NOMO-1 treated with DMSO at 0.1 percent for 48 hours (cell line): ENCODE data around the gene CXCR6.
"Not testable (repeated sequence)": the region's sequence is repeated elsewhere in the genome, so short reads cannot be mapped to it uniquely, and the experiment has no call there.

Source experiments
- DNase-seq: peaks from one replicate; lab custom pipeline; 2025; ENCODE audit not compliant: unreplicated experiment; lab: John Stamatoyannopoulos, UW

CXCR6 gene

GRCh38 chr3:45986303-45986982 is 43.2 kb downstream of the CXCR6 start:
- DNase-seq, result no peak

GRCh38 chr3:45987368-45988291 is 44.4 kb downstream of the CXCR6 start:
- peak; percentile 53 for DNase-seq

DNA sequence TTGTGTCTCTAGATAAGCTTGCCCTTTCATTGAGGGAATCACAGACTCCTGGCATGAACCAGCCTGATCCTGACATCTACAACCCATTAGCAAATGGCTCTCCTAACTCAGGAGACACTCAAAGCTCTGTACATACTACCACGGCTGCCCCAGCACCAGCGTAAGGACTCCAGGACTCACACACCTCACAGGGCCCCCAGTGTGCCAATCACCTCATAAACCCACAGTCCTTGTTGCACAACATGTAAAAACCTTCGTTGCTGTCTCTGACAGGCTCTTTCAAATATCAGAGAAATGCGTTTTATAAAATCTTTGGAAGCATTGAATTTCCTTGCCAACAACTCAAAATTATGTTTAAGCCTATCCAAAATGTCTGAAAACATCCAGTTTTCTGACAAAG is 45.1 kb downstream of the CXCR6 start:
- DNase-seq, result peak; percentile 75

GRCh38 chr3:45988804-45989203 is 45.5 kb downstream of the CXCR6 start:
- DNase-seq, result peak; percentile 26

- DNase-seq, result no peak
These were observed 46.9 kb downstream of the CXCR6 start for GRCh38 chr3:45990181-45990580.

DNA sequence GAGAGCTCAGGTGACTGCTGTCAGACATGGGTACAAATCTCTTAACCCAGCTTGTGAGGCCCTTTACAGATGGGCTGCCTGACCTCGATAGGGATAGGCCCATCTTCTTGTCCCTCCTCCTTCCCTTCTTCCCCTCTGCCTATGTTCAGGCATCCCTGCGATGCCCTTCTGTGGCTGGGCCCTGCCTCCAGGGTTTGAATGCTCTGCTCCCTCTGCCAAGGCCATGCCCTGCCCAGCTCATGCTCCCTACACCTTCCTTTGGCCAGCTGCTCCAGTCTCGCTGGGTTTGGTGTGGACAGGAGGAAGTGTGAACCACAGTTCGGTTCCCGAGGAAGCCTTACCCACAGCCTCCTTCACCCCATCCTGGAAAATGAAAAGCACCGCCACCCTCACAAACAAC is 48.1 kb downstream of the CXCR6 start:
- DNase-seq, result no peak

- DNase-seq, result peak; percentile 49
These were observed 49.0 kb downstream of the CXCR6 start for GRCh38 chr3:45992133-45992729.

DNA sequence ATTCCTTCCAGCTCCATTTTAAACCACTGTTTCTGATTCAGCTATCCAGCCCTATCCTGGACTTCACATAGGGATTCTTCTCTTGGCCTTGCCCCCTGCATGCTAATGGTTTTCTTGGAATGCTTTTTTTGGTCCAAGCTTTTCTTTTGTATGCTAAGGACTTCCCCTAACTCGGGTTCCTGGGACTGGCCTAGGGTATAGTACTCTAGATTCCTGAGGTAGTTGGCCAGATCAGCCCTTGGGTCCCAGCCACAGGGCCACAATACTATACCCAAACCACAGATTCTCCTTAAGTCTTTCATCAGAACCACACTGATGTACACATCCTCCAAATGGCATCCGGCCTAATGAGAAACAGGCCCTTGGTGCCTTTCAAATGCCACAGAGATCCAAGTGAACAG is 49.6 kb downstream of the CXCR6 start:
- no peak for DNase-seq

GRCh38 chr3:45993421-45994027 is 50.3 kb downstream of the CXCR6 start:
- no peak for DNase-seq

DNA sequence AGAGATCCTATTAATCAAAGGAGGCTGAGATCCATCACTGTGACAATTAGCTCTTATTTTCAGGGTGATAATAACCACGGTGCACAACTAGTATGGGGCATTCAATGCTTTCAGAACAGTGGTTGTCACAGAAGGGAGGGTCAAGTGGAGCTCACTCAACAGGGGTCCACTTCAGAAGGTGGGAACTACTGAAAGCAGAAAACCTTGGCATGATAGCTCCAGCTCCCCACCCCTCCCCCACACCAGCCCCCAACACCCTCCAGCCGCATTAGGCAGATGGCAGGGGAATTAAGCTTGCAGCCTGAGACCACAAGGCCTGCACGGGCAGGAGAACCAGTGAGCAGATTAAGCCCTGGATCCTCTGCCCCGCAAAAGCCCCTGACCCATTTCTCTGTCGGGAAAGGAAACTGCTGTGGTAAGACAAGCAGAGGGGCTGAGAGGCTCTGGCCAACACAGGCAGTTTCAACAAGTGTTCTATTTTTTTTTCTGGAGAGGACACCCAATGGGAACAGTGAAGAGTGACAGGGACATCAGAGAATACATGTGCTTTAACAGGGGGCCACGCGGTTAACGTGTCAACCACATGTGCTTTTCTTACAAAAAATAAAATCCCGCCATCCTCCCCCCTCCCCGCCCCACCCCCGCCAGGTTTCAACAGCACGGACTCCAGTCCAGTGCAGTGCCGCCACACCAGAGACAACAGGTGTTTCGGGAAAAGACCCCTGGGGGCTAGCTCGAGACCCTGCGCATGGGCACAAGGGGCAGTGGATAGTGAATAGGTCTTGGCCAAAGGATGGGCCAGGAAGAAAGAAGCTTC is 51.4 kb downstream of the CXCR6 start:
- DNase-seq, result no peak

DNA sequence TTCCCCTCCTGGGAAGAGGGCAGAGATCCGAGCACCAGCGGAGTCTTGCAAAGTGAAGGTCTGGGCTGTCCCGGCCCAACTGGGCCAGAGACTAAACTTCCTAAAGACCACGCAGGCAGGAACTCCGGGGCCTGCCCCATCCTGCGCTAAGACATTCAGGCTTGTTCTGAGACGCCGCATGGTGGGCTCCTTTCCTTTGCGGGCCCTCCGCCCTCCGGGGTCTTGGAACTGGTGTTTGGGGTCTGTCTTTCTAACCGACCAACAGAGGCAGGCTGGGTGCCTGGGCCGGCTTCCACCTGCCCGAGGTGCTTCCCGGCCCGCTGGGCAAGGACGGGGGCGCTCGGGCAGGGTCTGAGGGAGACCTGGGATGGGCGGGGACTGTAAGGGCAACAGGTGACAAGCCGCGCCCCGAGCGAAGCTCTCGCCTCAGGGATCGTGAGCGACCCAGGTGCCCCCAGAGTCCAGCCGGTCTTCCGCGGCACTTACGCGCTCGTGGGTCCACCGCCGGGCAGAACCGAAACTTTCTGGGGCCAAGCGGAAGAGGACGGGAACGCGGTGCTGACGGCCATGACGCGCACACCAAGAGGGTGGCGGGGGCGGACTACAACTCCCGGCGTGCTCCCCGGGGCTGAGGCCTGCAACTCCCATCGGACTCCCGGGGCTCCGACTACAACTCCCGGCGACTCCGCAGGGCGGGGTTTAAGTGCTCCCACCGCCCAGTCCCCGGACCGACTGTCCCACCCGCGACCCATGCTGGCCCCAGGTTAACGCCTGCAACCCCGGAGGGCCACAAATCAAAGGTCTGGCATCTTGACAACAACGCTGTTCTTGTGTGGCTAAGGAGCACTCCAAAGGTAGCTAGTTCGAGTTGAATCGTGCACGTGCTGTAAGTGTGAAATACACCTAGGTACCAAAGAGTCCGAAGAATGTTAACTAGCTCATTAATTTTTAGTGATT is 52.2 kb downstream of the CXCR6 start, which contains the start of gene FYCO1:
Gene FYCO1 (minus strand): TSS at position 589 of the 957 bp plus-strand sequence. CDS start 10,914 bp downstream, outside the sequence.
- DNase-seq, result peak; percentile 93

DNA sequence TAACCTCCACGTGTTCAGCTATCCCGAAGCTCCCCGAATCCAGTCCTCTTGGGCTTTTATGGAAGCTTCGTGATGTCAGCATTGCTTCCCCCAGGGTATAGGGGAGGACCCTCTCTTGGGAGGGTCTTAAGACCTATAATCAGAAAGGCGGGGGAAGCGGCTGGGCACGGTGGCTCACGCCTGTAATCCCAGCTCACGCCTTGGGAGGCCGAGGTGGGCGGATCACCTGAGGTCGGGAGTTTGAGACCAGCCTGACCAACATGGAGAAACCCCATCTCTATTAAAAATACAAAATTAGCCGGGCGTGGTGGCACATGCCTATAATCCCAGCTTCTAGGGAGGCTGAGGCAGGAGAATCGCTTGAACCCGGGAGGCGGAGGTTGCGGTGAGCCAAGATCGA is 54.2 kb downstream of the CXCR6 start:
- not testable (repeated sequence) for DNase-seq

DNA sequence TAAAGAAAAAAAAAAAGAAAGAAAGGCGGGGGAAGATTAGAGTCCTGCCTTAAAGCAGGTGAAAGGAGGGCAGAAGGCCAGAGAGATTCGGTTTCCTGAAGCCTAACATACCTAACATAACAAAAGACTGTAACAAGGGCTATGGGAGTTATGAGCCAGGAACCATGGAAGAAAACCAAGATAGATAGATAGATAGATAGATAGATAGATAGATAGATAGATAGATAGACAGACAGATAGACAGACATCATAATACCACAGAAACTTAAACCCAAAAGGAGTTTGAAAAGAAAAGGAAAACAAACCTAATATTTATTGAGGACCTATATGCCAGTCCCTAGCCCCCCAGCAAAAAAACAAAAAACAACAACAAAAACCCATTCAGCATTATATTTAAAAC is 54.7 kb downstream of the CXCR6 start:
- no peak for DNase-seq
